Adrenal gland (tissue), 5 donors: ENCODE measurements around the gene GC.

Source experiments
- CTCF ChIP-seq, 6 experiments: fragments of 450-650 bp in 4 of 6; fragments of 200-600 bp in 2 of 6; sonication (generic) in 1 of 6; IDR thresholded peaks; 1 replicate in 5 of 6; 2 replicates in 1 of 6; pipeline versions ENCODE4 v1.5.1 to v1.8.0; 2016 to 2021; ENCODE audit warnings: antibody characterized with exemption in 6 of 6, mild to moderate bottlenecking in 2 of 6, moderate library complexity in 1 of 6
- POLR2A ChIP-seq, 2 donors: fragments of 450-650 bp; IDR thresholded peaks; one replicate each; pipeline ENCODE4 v1.6.1; 2017; ENCODE audit warnings: antibody characterized with exemption in 2 of 2, mild to moderate bottlenecking in 2 of 2, moderate library complexity in 1 of 2
- donor health status: DM: no; HTN: no; CAD: no.

GRCh38 chr4:71774136-71774535, 9.7 kb downstream of the GC start:
- TF ChIP-seq CTCF (IDR thresholded peaks at IDR 0.05) (no peak), POLR2A (IDR thresholded peaks at IDR 0.05) (no peak)
